C4-2B (cell line): Measurements from ENCODE around the gene RRP1B.

Experiments
- CTCF ChIP-seq: fragments of 450-650 bp; conservative IDR thresholded peaks from 2 replicates; pipeline ENCODE4 v1.5.1; 2017; ENCODE audit warnings: mild to moderate bottlenecking
- ZFX ChIP-seq: fragments of 450-650 bp; IDR thresholded peaks from 2 replicates; pipeline ENCODE4 v1.6.1; 2017

- TF ChIP-seq CTCF (peak; percentile 85), ZFX (no peak)
Measured at GRCh38 chr21:43611598-43612369, 47.6 kb upstream of the RRP1B start.
